T-cell (primary cell): ENCODE measurements around the gene NISCH. TPM values are rescaled to one million over a fixed set of nuclear protein-coding genes. Genes with fewer than 3 reads are reported as not detected.

Experiments used
- ATAC-seq, 4 experiments: fragments of 200-7000 bp in 3 of 4; fragments of 150-1000 bp in 1 of 4; cut with Tn5 transposase; replicated peaks in 1 of 4; 1 replicate in 3 of 4; 2 replicates in 1 of 4; pipeline ENCODE4 v1.10.0; 2021; ENCODE audit warnings: moderate library complexity in 3 of 4, mild to moderate bottlenecking in 2 of 4, moderate number of reproducible peaks in 1 of 4
- CTCF ChIA-PET, 2 donors: fragments of 300-600 bp; sonication (Branson Sonifier 250); formaldehyde crosslinking; loops; one replicate each; lab custom pipeline; 2022; ENCODE audit warnings: antibody characterized with exemption in 2 of 2; lab: Charles Lee
- POLR2A ChIA-PET, 2 donors: fragments of 300-600 bp; sonication (Branson Sonifier 250); formaldehyde crosslinking; loops; one replicate each; lab custom pipeline; 2022; ENCODE audit warnings: antibody characterized with exemption in 2 of 2; lab: Charles Lee
- DNase-seq, 35 experiments: peaks; one replicate each; pipeline versions ENCODE4 v3.0.0 to v3.0.0-alpha.2; 2013 to 2023
- H3K27ac ChIP-seq: one replicate; pipeline ENCODE4 v1.5.1; 2013; ENCODE audit warnings: low read length
- H3K27me3 ChIP-seq, 2 experiments: replicated peaks in 1 of 2; 1 replicate in 1 of 2; 2 replicates in 1 of 2; pipeline versions ENCODE4 v1.6.1 to v1.7.0; 2013; ENCODE audit warnings: low read length in 1 of 2, mixed read lengths in 1 of 2; ENCODE audit not compliant: control insufficient read depth in 2 of 2, insufficient read depth in 2 of 2; ENCODE audit errors: extremely low read depth in 1 of 2
- H3K36me3 ChIP-seq, 2 donors: 1 replicate in 1 of 2; 2 replicates in 1 of 2; pipeline versions ENCODE4 v1.6.1 to v1.7.0; 2013; ENCODE audit warnings: low read length in 1 of 2; ENCODE audit not compliant: control insufficient read depth in 2 of 2, insufficient read depth in 1 of 2; ENCODE audit errors: extremely low read depth in 1 of 2
- H3K4me1 ChIP-seq, 2 experiments: 1 replicate in 1 of 2; 2 replicates in 1 of 2; pipeline versions ENCODE4 v1.6.1 to v1.7.0; 2013; ENCODE audit warnings: low read length in 2 of 2, mixed read lengths in 1 of 2; ENCODE audit not compliant: insufficient read depth in 2 of 2, control insufficient read depth in 1 of 2; ENCODE audit errors: extremely low read depth in 1 of 2
- H3K4me3 ChIP-seq, 2 donors: 1 replicate in 1 of 2; 2 replicates in 1 of 2; pipeline versions ENCODE4 v1.5.1 to v1.7.0; 2013; ENCODE audit warnings: mild to moderate bottlenecking in 2 of 2, low read length in 1 of 2, moderate library complexity in 1 of 2; ENCODE audit not compliant: control insufficient read depth in 1 of 2; ENCODE audit errors: extremely low read depth in 1 of 2
- H3K9me3 ChIP-seq: 2 replicates; pipeline ENCODE4 v1.7.0; 2013
- H3K27ac Mint-ChIP-seq, 2 donors: one replicate each; pipeline ENCODE4 v1.8.0; 2020 to 2021; ENCODE audit warnings: mild to moderate bottlenecking in 2 of 2, mixed read lengths in 2 of 2
- H3K27me3 Mint-ChIP-seq, 2 donors: one replicate each; pipeline ENCODE4 v1.8.0; 2021 to 2022; ENCODE audit warnings: mixed read lengths in 2 of 2
- H3K36me3 Mint-ChIP-seq: one replicate; pipeline ENCODE4 v1.8.0; 2021; ENCODE audit warnings: mixed read lengths
- H3K4me1 Mint-ChIP-seq, 3 donors: one replicate each; pipeline ENCODE4 v1.8.0; 2020 to 2022; ENCODE audit warnings: mixed read lengths in 3 of 3, mild to moderate bottlenecking in 1 of 3
- H3K4me3 Mint-ChIP-seq, 3 donors: one replicate each; pipeline ENCODE4 v1.8.0; 2020 to 2022; ENCODE audit warnings: mild to moderate bottlenecking in 3 of 3, mixed read lengths in 3 of 3, moderate library complexity in 3 of 3
- H3K9me3 Mint-ChIP-seq, 3 donors: one replicate each; pipeline ENCODE4 v1.8.0; 2020 to 2022; ENCODE audit warnings: mixed read lengths in 3 of 3
- WGBS: methylation state at CpG from one replicate; pipeline ENCODE4 v1.1.5; 2013; ENCODE audit warnings: missing lambda C conversion rate; ENCODE audit not compliant: insufficient coverage; 5-methylcytosine and 5-hydroxymethylcytosine counted together
- total RNA-seq, 35 experiments: library from RNA in 6 of 35; stranded (reverse) in 6 of 35; fragments of 120-200 nt in 1 of 35; gene quantifications; one replicate each; pipeline versions ENCODE4 v1.2.1 to v1.2.4 and lab custom pipeline; 2013 to 2026

Gene NISCH
- total RNA-seq, 5 donors from 2014 or later (not counting 1 experiment from before 2014, with no cell fraction given): 152 to 171 (median 157) TPM

- POLR2A ChIA-PET: interaction anchor here in 1 of 2 donors (0.6 kb wide), 2 partner anchors 32 to 623 kb away, joined by 3 to 5 read pairs; no protein-coding TSS in a partner anchor
Observed at GRCh38 chr3:52446631-52447511, 8.5 kb upstream of the NISCH start.

GRCh38 chr3:52447512-52448355 lies 7.7 kb upstream of the NISCH start:
- POLR2A ChIA-PET: no interaction called here

More at GRCh38 chr3:52446631-52447511, 8.5 kb upstream of the NISCH start:
- CTCF ChIA-PET: interaction anchor here (0.7 to 3.8 kb wide), 7 partner anchors 11 to 246 kb away, joined by 3 to 24 read pairs (median 5); no protein-coding TSS in a partner anchor
- Histone ChIP-seq H3K4me1 (peaks cover 0 to 23% of the 10 kb centered on the region in 2 experiments), H3K27ac (no peak overlapping the region), H3K36me3 (no peaks in the 10 kb centered on the region), H3K4me3 (no peak overlapping the region), H3K9me3 (no peaks in the 10 kb centered on the region), H3K27me3 (peaks cover 0 to 10% of the 10 kb centered on the region in 2 experiments)
- no peak overlapping the region for H3K4me3 Mint-ChIP-seq
- H3K27me3 Mint-ChIP-seq: no peaks in the 10 kb centered on the region
- ATAC-seq (peak; percentile 66 to 69 (median 66)), DNase-seq (peak; percentile 29 to 85 (median 58))
- H3K36me3 Mint-ChIP-seq: no peaks in the 10 kb centered on the region
- WGBS: 47% methylated on average over 11 of the region's 13 CpGs
- no peaks in the 10 kb centered on the region for H3K9me3 Mint-ChIP-seq
- peak overlapping the region; percentile 28 to 71 for H3K27ac Mint-ChIP-seq
- H3K4me1 Mint-ChIP-seq: peaks cover 8 to 18% (median 9%) of the 10 kb centered on the region in 3 donors

GRCh38 chr3:52450489-52451236 lies 4.7 kb upstream of the NISCH start:
- no peaks in the 10 kb centered on the region for H3K36me3 ChIP-seq
- no peaks in the 10 kb centered on the region for H3K27me3 Mint-ChIP-seq
- DNase-seq (no peak), ATAC-seq (no peak)
- H3K27ac Mint-ChIP-seq: no peak overlapping the region
- no peak overlapping the region for H3K4me3 Mint-ChIP-seq
- CTCF ChIA-PET: interaction anchor here in 1 of 2 donors (1.2 kb wide), 1 partner anchor 38 kb away, joined by 8 read pairs; no protein-coding TSS in a partner anchor
- POLR2A ChIA-PET: no interaction called here
- H3K4me3 ChIP-seq: no peak overlapping the region
- WGBS: 96% methylated on average over 6 of the region's 11 CpGs
- no peaks in the 10 kb centered on the region for H3K27me3 ChIP-seq
- no peaks in the 10 kb centered on the region for H3K36me3 Mint-ChIP-seq
- peaks cover 5 to 33% of the 10 kb centered on the region in 2 experiments for H3K4me1 ChIP-seq
- no peaks in the 10 kb centered on the region for H3K9me3 Mint-ChIP-seq
- no peaks in the 10 kb centered on the region for H3K9me3 ChIP-seq
- H3K27ac ChIP-seq: no peak overlapping the region
- peaks cover 20 to 23% (median 22%) of the 10 kb centered on the region in 3 donors for H3K4me1 Mint-ChIP-seq

More at GRCh38 chr3:52447512-52448355, 7.7 kb upstream of the NISCH start:
- ATAC-seq: no peak
- H3K36me3 ChIP-seq: no peaks in the 10 kb centered on the region
- no peaks in the 10 kb centered on the region for H3K9me3 Mint-ChIP-seq
- DNase-seq: no peak
- no peaks in the 10 kb centered on the region for H3K9me3 ChIP-seq
- H3K4me1 ChIP-seq: peaks cover 0 to 23% of the 10 kb centered on the region in 2 experiments
- CTCF ChIA-PET: interaction anchor here (0.6 to 3.8 kb wide), 8 partner anchors 10 to 247 kb away, joined by 3 to 24 read pairs (median 5); no protein-coding TSS in a partner anchor
- 83% methylated on average over 11 of the region's 12 CpGs for WGBS
- no peak overlapping the region for H3K27ac Mint-ChIP-seq
- H3K27me3 Mint-ChIP-seq: no peaks in the 10 kb centered on the region
- H3K27ac ChIP-seq: no peak overlapping the region
- peaks cover 8 to 18% (median 9%) of the 10 kb centered on the region in 3 donors for H3K4me1 Mint-ChIP-seq
- no peak overlapping the region for H3K4me3 ChIP-seq
- H3K36me3 Mint-ChIP-seq: no peaks in the 10 kb centered on the region
- no peak overlapping the region for H3K4me3 Mint-ChIP-seq
- peaks cover 0 to 10% of the 10 kb centered on the region in 2 experiments for H3K27me3 ChIP-seq

GRCh38 chr3:52451237-52452083 lies 3.9 kb upstream of the NISCH start:
- no peak overlapping the region for H3K4me3 ChIP-seq
- peaks cover 10 to 40% of the 10 kb centered on the region in 2 experiments for H3K4me1 ChIP-seq
- H3K27me3 ChIP-seq: no peaks in the 10 kb centered on the region
- ATAC-seq: no peak
- Mint-ChIP-seq H3K27ac (no peak overlapping the region), H3K9me3 (no peaks in the 10 kb centered on the region), H3K4me3 (no peak overlapping the region), H3K36me3 (no peaks in the 10 kb centered on the region), H3K27me3 (no peaks in the 10 kb centered on the region), H3K4me1 (peaks cover 26 to 28% (median 27%) of the 10 kb centered on the region in 3 donors)
- H3K36me3 ChIP-seq: no peaks in the 10 kb centered on the region
- H3K27ac ChIP-seq: no peak overlapping the region
- no peaks in the 10 kb centered on the region for H3K9me3 ChIP-seq
- no peak for DNase-seq
- ChIA-PET CTCF (interaction anchor here (0.6 to 1.2 kb wide), 2 partner anchors 26 to 39 kb away, joined by 8 read pairs; no protein-coding TSS in a partner anchor), POLR2A (no interaction called here)
- WGBS: 95% methylated on average over 18 of the region's 24 CpGs

GRCh38 chr3:52452126-52452525 lies 3.3 kb upstream of the NISCH start:
- H3K9me3 Mint-ChIP-seq: no peaks in the 10 kb centered on the region
- no peaks in the 10 kb centered on the region for H3K27me3 ChIP-seq
- H3K4me3 Mint-ChIP-seq: no peak overlapping the region
- 94% methylated on average over 5 of the region's 6 CpGs for WGBS
- H3K36me3 ChIP-seq: no peaks in the 10 kb centered on the region
- ChIA-PET CTCF (interaction anchor here in 1 of 2 donors (1.2 kb wide), 1 partner anchor 40 kb away, joined by 8 read pairs; no protein-coding TSS in a partner anchor), POLR2A (no interaction called here)
- no peak overlapping the region for H3K4me3 ChIP-seq
- no peaks in the 10 kb centered on the region for H3K9me3 ChIP-seq
- no peak overlapping the region for H3K27ac ChIP-seq
- peaks cover 12 to 40% of the 10 kb centered on the region in 2 experiments for H3K4me1 ChIP-seq
- ATAC-seq: no peak
- peaks cover 29 to 32% (median 31%) of the 10 kb centered on the region in 3 donors for H3K4me1 Mint-ChIP-seq
- no peak for DNase-seq
- no peaks in the 10 kb centered on the region for H3K27me3 Mint-ChIP-seq
- H3K36me3 Mint-ChIP-seq: no peaks in the 10 kb centered on the region
- H3K27ac Mint-ChIP-seq: no peak overlapping the region
